Fibroblast of peridontal ligament (primary cell): Measurements from ENCODE around the gene SHBG.
A peak's percentile ranks its signal among the peaks of the same experiment; 100 is the strongest.
"Not testable (repeated sequence)": the region's sequence is repeated elsewhere in the genome, so short reads cannot be mapped to it uniquely, and the experiment has no call there.

ENCODE experiments used
- DNase-seq: peaks from one replicate; pipeline ENCODE4 v3.0.0-alpha.2; 2010; ENCODE audit errors: extremely low read depth

The SHBG gene

GRCh38 chr17:7629939-7630571 is at the start of gene SHBG:
TSS of gene SHBG (plus strand) at chr17:7630135. CDS start at chr17:7630173, 38 bp downstream.
- no peak for DNase-seq

- DNase-seq: no peak
Measured at GRCh38 chr17:7580604-7581575, 49.0 kb upstream of the SHBG start.

GRCh38 chr17:7582396-7583252 is 47.3 kb upstream of the SHBG start:
- no peak for DNase-seq

GRCh38 chr17:7583253-7584109 is 46.5 kb upstream of the SHBG start, which contains the start of gene MPDU1:
TSS of gene MPDU1 (plus strand) at chr17:7583852. CDS start at chr17:7583863, 11 bp downstream.
- peak; percentile 98 for DNase-seq

GRCh38 chr17:7586673-7587419 is 43.1 kb upstream of the SHBG start:
- no peak for DNase-seq

GRCh38 chr17:7587420-7588151 is 42.3 kb upstream of the SHBG start:
- DNase-seq: peak; percentile 97

GRCh38 chr17:7588553-7589203 is 41.3 kb upstream of the SHBG start:
- no peak for DNase-seq

- DNase-seq: peak; percentile 88
Measured at GRCh38 chr17:7589204-7589868, 40.6 kb upstream of the SHBG start.

GRCh38 chr17:7589891-7590691 is 39.8 kb upstream of the SHBG start, which contains the start of gene SOX15:
TSS of gene SOX15 (minus strand) at chr17:7590094. CDS start at chr17:7589676, 418 bp downstream.
- no peak for DNase-seq

GRCh38 chr17:7590743-7591142 is 39.2 kb upstream of the SHBG start:
- DNase-seq: peak; percentile 40

- DNase-seq: no peak
Measured at GRCh38 chr17:7591596-7591995, 38.3 kb upstream of the SHBG start.

- no peak for DNase-seq
Measured at GRCh38 chr17:7592422-7593021, 37.4 kb upstream of the SHBG start.

- DNase-seq: no peak
Measured at GRCh38 chr17:7593296-7593695, 36.6 kb upstream of the SHBG start.

GRCh38 chr17:7597561-7597960 is 32.4 kb upstream of the SHBG start:
- DNase-seq: not testable (repeated sequence)

GRCh38 chr17:7606280-7606679 is 23.7 kb upstream of the SHBG start:
- DNase-seq: no peak

GRCh38 chr17:7610641-7611040 is 19.3 kb upstream of the SHBG start:
- DNase-seq: no peak
